ENCODE data around the gene APCDD1L. TPM values are rescaled to one million over a fixed set of nuclear protein-coding genes. Genes with fewer than 3 reads are reported as not detected.
"Not testable (repeated sequence)": the region's sequence is repeated elsewhere in the genome, so short reads cannot be mapped to it uniquely, and the experiment has no call there.

APCDD1L gene
- total RNA-seq, 1 donor from 2014 or later: 1.1 TPM

GRCh38 chr20:58545565-58546415 is 30.6 kb upstream of the APCDD1L start:
- DNase-seq (ENCODE audit: low spot score): no peak

GRCh38 chr20:58544891-58545290 is 29.7 kb upstream of the APCDD1L start:
- DNase-seq (ENCODE audit: low spot score): no peak

GRCh38 chr20:58544286-58544685 is 29.1 kb upstream of the APCDD1L start:
- DNase-seq (ENCODE audit: low spot score): no peak

- no peak for DNase-seq (ENCODE audit: low spot score)
Measured at GRCh38 chr20:58543274-58543673, 28.1 kb upstream of the APCDD1L start.

GRCh38 chr20:58542411-58543095 is 27.4 kb upstream of the APCDD1L start:
- no peak for DNase-seq (ENCODE audit: low spot score)

- DNase-seq (ENCODE audit: low spot score): not testable (repeated sequence)
Measured at GRCh38 chr20:58542034-58542410, 26.8 kb upstream of the APCDD1L start.

- no peak for DNase-seq (ENCODE audit: low spot score)
Measured at GRCh38 chr20:58538752-58539151, 23.6 kb upstream of the APCDD1L start.

GRCh38 chr20:58537831-58538230 is 22.6 kb upstream of the APCDD1L start:
- DNase-seq (ENCODE audit: low spot score): no peak

- DNase-seq (ENCODE audit: low spot score): no peak
Measured at GRCh38 chr20:58536289-58536688, 21.1 kb upstream of the APCDD1L start.

GRCh38 chr20:58531657-58532056 is 16.5 kb upstream of the APCDD1L start:
- DNase-seq (ENCODE audit: low spot score): no peak

- no peak for DNase-seq (ENCODE audit: low spot score)
Measured at GRCh38 chr20:58531063-58531462, 15.9 kb upstream of the APCDD1L start.

- DNase-seq (ENCODE audit: low spot score): no peak
Measured at GRCh38 chr20:58528412-58528811, 13.2 kb upstream of the APCDD1L start.

GRCh38 chr20:58526411-58526810 is 11.2 kb upstream of the APCDD1L start:
- DNase-seq (ENCODE audit: low spot score): no peak

GRCh38 chr20:58524814-58525213 is 9.6 kb upstream of the APCDD1L start:
- DNase-seq (ENCODE audit: low spot score): no peak

- DNase-seq (ENCODE audit: low spot score): no peak
Measured at GRCh38 chr20:58523971-58524315, 8.7 kb upstream of the APCDD1L start.

- no peak for DNase-seq (ENCODE audit: low spot score)
Measured at GRCh38 chr20:58523072-58523970, 8.1 kb upstream of the APCDD1L start.

GRCh38 chr20:58522666-58523065 is 7.5 kb upstream of the APCDD1L start:
- DNase-seq (ENCODE audit: low spot score): no peak

GRCh38 chr20:58521763-58522162 is 6.6 kb upstream of the APCDD1L start:
- DNase-seq (ENCODE audit: low spot score): no peak

GRCh38 chr20:58519940-58520712 is 4.9 kb upstream of the APCDD1L start:
- DNase-seq (ENCODE audit: low spot score): no peak

- no peak for DNase-seq (ENCODE audit: low spot score)
Measured at GRCh38 chr20:58518896-58519593, 3.8 kb upstream of the APCDD1L start.

- DNase-seq (ENCODE audit: low spot score): no peak
Measured at GRCh38 chr20:58518387-58518786, 3.2 kb upstream of the APCDD1L start.
